Panc1 (cell line): ENCODE data around the gene IFFO2.

Source experiments
- CTCF ChIP-seq: fragments of 450-650 bp; IDR thresholded peaks from 2 replicates; pipeline ENCODE4 v1.5.1; 2017; ENCODE audit warnings: mild to moderate bottlenecking
- POLR2AphosphoS5 ChIP-seq: IDR thresholded peaks from 2 replicates; pipeline ENCODE4 v1.6.1; 2012; ENCODE audit warnings: mild to moderate bottlenecking, low read depth, low read length, moderate library complexity
- REST ChIP-seq, 2 experiments: IDR thresholded peaks; 2 replicates each; pipeline ENCODE4 v1.6.1; 2011 to 2012; ENCODE audit warnings: low read depth in 2 of 2, control low read depth in 1 of 2, low read length in 1 of 2, mild to moderate bottlenecking in 1 of 2, moderate library complexity in 1 of 2; ENCODE audit not compliant: insufficient read depth in 1 of 2
- SIN3A ChIP-seq: IDR thresholded peaks from 2 replicates; pipeline ENCODE4 v1.6.1; 2012; ENCODE audit warnings: low read depth, mild to moderate bottlenecking, low read length, moderate library complexity, borderline replicate concordance; ENCODE audit not compliant: insufficient read depth

- TF ChIP-seq CTCF, result no peak
- no peak for TF ChIP-seq SIN3A
- no peak for TF ChIP-seq POLR2AphosphoS5
- TF ChIP-seq REST (IDR thresholded peaks at IDR 0.05; ENCODE audit: insufficient read depth in 1 of 2, low read depth in 2 of 2, low read length in 1 of 2), result no peak
Measured at GRCh38 chr1:18928406-18928805, 28.1 kb downstream of the IFFO2 start.
